Stimulated activated CD4-positive, alpha-beta T cell treated with anti-CD3 and anti-CD28 coated beads, Interleukin-12 subunit alpha, Interleukin-12 subunit beta, amount 100 ng/mL, for 48 hours (primary cell): Measurements from ENCODE around the gene DLK2.

Experiments
- DNase-seq, 3 donors: peaks; one replicate each; pipeline ENCODE4 v3.0.0-alpha.2; 2020; ENCODE audit warnings: low read depth in 2 of 3, low spot score in 1 of 3

DLK2 gene

GRCh38 chr6:43454290-43454695 is 1.1 kb downstream of the DLK2 start:
- peak; percentile 32 to 63 (median 59) for DNase-seq

- no peak for DNase-seq
These were observed 1.5 kb downstream of the DLK2 start for GRCh38 chr6:43453831-43454230.

- no peak for DNase-seq
These were observed 2.5 kb downstream of the DLK2 start for GRCh38 chr6:43452896-43453295.

GRCh38 chr6:43451939-43452338 is 3.4 kb downstream of the DLK2 start:
- DNase-seq, result no peak

- no peak for DNase-seq
These were observed 4.0 kb downstream of the DLK2 start for GRCh38 chr6:43451348-43451747.

- no peak for DNase-seq
These were observed 4.6 kb downstream of the DLK2 start for GRCh38 chr6:43450699-43451131.

- no peak for DNase-seq
These were observed 6.4 kb downstream of the DLK2 start for GRCh38 chr6:43448916-43449315.

- DNase-seq, result no peak
These were observed 7.7 kb downstream of the DLK2 start for GRCh38 chr6:43447604-43448003.

- no peak for DNase-seq
These were observed 9.8 kb downstream of the DLK2 start for GRCh38 chr6:43445576-43445975.

GRCh38 chr6:43444582-43444981 is 10.8 kb downstream of the DLK2 start:
- DNase-seq, result no peak

GRCh38 chr6:43444036-43444435 is 11.3 kb downstream of the DLK2 start:
- DNase-seq, result no peak

GRCh38 chr6:43442935-43443334 is 12.4 kb downstream of the DLK2 start:
- no peak for DNase-seq

GRCh38 chr6:43437700-43438099 is 17.6 kb downstream of the DLK2 start:
- DNase-seq, result no peak

- no peak for DNase-seq
These were observed 18.6 kb downstream of the DLK2 start for GRCh38 chr6:43436577-43437282.

GRCh38 chr6:43435682-43436437 is 19.5 kb downstream of the DLK2 start:
- no peak for DNase-seq

GRCh38 chr6:43434943-43435342 is 20.4 kb downstream of the DLK2 start:
- no peak for DNase-seq

- DNase-seq, result no peak
These were observed 21.1 kb downstream of the DLK2 start for GRCh38 chr6:43434001-43434840.

- no peak for DNase-seq
These were observed 22.2 kb downstream of the DLK2 start for GRCh38 chr6:43433148-43433547.

- no peak for DNase-seq
These were observed 23.1 kb downstream of the DLK2 start for GRCh38 chr6:43432009-43432945.

GRCh38 chr6:43428874-43429273 is 26.5 kb downstream of the DLK2 start:
- no peak for DNase-seq

GRCh38 chr6:43428112-43428570 is 27.2 kb downstream of the DLK2 start:
- no peak for DNase-seq
